H1 (cell line): ENCODE measurements around the gene ZFHX2. TPM values are rescaled to one million over a fixed set of nuclear protein-coding genes. Genes with fewer than 3 reads are reported as not detected.

Experiments used
- CTCF ChIA-PET: fragments of 300-600 bp; sonication (Branson Sonifier 250); formaldehyde crosslinking; loops from one replicate; lab custom pipeline; 2021; ENCODE audit not compliant: partially characterized antibody; lab: Charles Lee
- POLR2A ChIA-PET: fragments of 300-600 bp; sonication (Branson Sonifier 250); formaldehyde crosslinking; loops from one replicate; lab custom pipeline; 2021; ENCODE audit warnings: inconsistent platforms; ENCODE audit not compliant: partially characterized antibody; lab: Charles Lee
- DNase-seq, 2 experiments: peaks; one replicate each; pipeline versions ENCODE4 v3.0.0 to v3.0.0-alpha.2; 2010 to 2022; ENCODE audit warnings: low spot score in 2 of 2, low read depth in 1 of 2, mixed read lengths in 1 of 2
- FAIRE-seq: peaks from 2 replicates; lab custom pipeline; 2011; peaks lifted over from hg19 to GRCh38; lab: Jason Lieb, UNC
- H2AFZ ChIP-seq: 2 replicates; pipeline ENCODE4 v1.8.1; 2012; ENCODE audit warnings: low read length, inconsistent platforms
- H2AK5ac ChIP-seq: 2 replicates; pipeline ENCODE4 v1.6.1; 2013; ENCODE audit warnings: low read depth, low read length
- H2BK120ac ChIP-seq: replicated peaks from 2 replicates; pipeline ENCODE3; 2013; ENCODE audit warnings: low read depth, low read length, inconsistent platforms
- H2BK12ac ChIP-seq: 2 replicates; pipeline ENCODE4 v1.6.1; 2013; ENCODE audit warnings: low read depth, low read length
- H2BK15ac ChIP-seq: 2 replicates; pipeline ENCODE4 v1.6.1; 2013; ENCODE audit warnings: low read length
- H2BK20ac ChIP-seq: 2 replicates; pipeline ENCODE4 v1.6.1; 2013; ENCODE audit warnings: low read length
- H2BK5ac ChIP-seq: 2 replicates; pipeline ENCODE4 v1.6.1; 2013; ENCODE audit warnings: low read depth, low read length
- H3K14ac ChIP-seq: 2 replicates; pipeline ENCODE4 v1.6.1; 2013; ENCODE audit warnings: inconsistent platforms; ENCODE audit not compliant: insufficient read length
- H3K18ac ChIP-seq: 2 replicates; pipeline ENCODE4 v1.6.1; 2013; ENCODE audit warnings: low read length; ENCODE audit errors: extremely low read depth
- H3K23ac ChIP-seq: 2 replicates; pipeline ENCODE4 v1.6.1; 2013; ENCODE audit warnings: inconsistent platforms; ENCODE audit not compliant: insufficient read length
- H3K23me2 ChIP-seq: 2 replicates; pipeline ENCODE4 v1.6.1; 2013; ENCODE audit warnings: low read depth, low read length
- H3K27ac ChIP-seq: 2 replicates; pipeline ENCODE4 v1.6.1; 2011; ENCODE audit warnings: low read depth, low read length, inconsistent platforms
- H3K27me3 ChIP-seq, 4 experiments: replicated peaks in 1 of 4; 1 replicate in 1 of 4; 2 replicates in 3 of 4; pipeline versions ENCODE4 v1.6.1 to v1.8.1; 2011 to 2013; ENCODE audit warnings: low read length in 3 of 4, mild to moderate bottlenecking in 3 of 4, inconsistent platforms in 2 of 4, mixed read lengths in 2 of 4, moderate library complexity in 1 of 4; ENCODE audit not compliant: control insufficient read depth in 3 of 4, insufficient read depth in 3 of 4; ENCODE audit errors: extremely low read depth in 1 of 4
- H3K36me3 ChIP-seq, 4 experiments: 2 replicates each; pipeline versions ENCODE4 v1.6.1 to v1.8.1; 2011 to 2013; ENCODE audit warnings: mild to moderate bottlenecking in 4 of 4, low read length in 3 of 4, moderate library complexity in 2 of 4, control low read depth in 1 of 4, inconsistent platforms in 1 of 4; ENCODE audit not compliant: insufficient read depth in 4 of 4, control insufficient read depth in 2 of 4
- H3K4ac ChIP-seq: replicated peaks from 2 replicates; pipeline ENCODE3; 2013; ENCODE audit warnings: low read length, low read depth, mixed read lengths, inconsistent platforms; ENCODE audit not compliant: insufficient read length
- H3K4me1 ChIP-seq, 4 experiments: replicated peaks in 1 of 4; 1 replicate in 1 of 4; 2 replicates in 3 of 4; pipeline versions ENCODE4 v1.6.1 to v1.8.1; 2011 to 2013; ENCODE audit warnings: low read length in 3 of 4, inconsistent platforms in 2 of 4, mixed read lengths in 1 of 4; ENCODE audit not compliant: insufficient read depth in 4 of 4, control insufficient read depth in 3 of 4
- H3K4me2 ChIP-seq, 2 experiments: 2 replicates each; pipeline versions ENCODE4 v1.6.1 to v1.8.1; 2011 to 2013; ENCODE audit warnings: low read depth in 2 of 2, low read length in 2 of 2, control low read depth in 1 of 2, inconsistent platforms in 1 of 2, mild to moderate bottlenecking in 1 of 2; ENCODE audit not compliant: insufficient read depth in 1 of 2
- H3K4me3 ChIP-seq, 4 experiments: fragments of 200-600, 300-600 bp in 1 of 4; sonication (generic), shearing (Covaris generic), sonication (Bioruptor Twin) in 1 of 4; 2 replicates each; pipeline versions ENCODE4 v1.5.1 to v1.8.1; 2011 to 2016; ENCODE audit warnings: low read length in 4 of 4, low read depth in 3 of 4, control low read depth in 2 of 4, inconsistent platforms in 2 of 4, mild to moderate bottlenecking in 2 of 4, mixed read lengths in 1 of 4, moderate library complexity in 1 of 4; ENCODE audit not compliant: insufficient read depth in 2 of 4; ENCODE audit errors: extremely low read depth in 1 of 4
- H3K56ac ChIP-seq: replicated peaks from 2 replicates; pipeline ENCODE3; 2013; ENCODE audit warnings: low read depth, mild to moderate bottlenecking, mixed read lengths, low read length, inconsistent platforms; ENCODE audit not compliant: insufficient read length
- H3K79me1 ChIP-seq: 2 replicates; pipeline ENCODE4 v1.6.1; 2013; ENCODE audit warnings: low read depth, low read length, control low read depth
- H3K79me2 ChIP-seq, 2 experiments: 2 replicates each; pipeline versions ENCODE4 v1.6.1 to v1.8.1; 2012 to 2013; ENCODE audit warnings: low read length in 2 of 2, mild to moderate bottlenecking in 2 of 2, inconsistent platforms in 1 of 2; ENCODE audit not compliant: insufficient read depth in 2 of 2, control insufficient read depth in 1 of 2
- H3K9ac ChIP-seq, 4 experiments: replicated peaks in 1 of 4; 1 replicate in 1 of 4; 2 replicates in 3 of 4; pipeline versions ENCODE4 v1.6.1 to v1.8.1; 2011 to 2013; ENCODE audit warnings: low read depth in 3 of 4, low read length in 3 of 4, control low read depth in 2 of 4, mild to moderate bottlenecking in 2 of 4, moderate library complexity in 2 of 4, inconsistent platforms in 1 of 4; ENCODE audit errors: extremely low read depth in 1 of 4
- H3K9me3 ChIP-seq, 2 experiments: 2 replicates each; pipeline versions ENCODE4 v1.6.1 to v1.8.1; 2012 to 2013; ENCODE audit warnings: mild to moderate bottlenecking in 2 of 2, moderate library complexity in 2 of 2, control low read depth in 1 of 2, inconsistent platforms in 1 of 2, low read depth in 1 of 2, low read length in 1 of 2, mixed read lengths in 1 of 2; ENCODE audit not compliant: insufficient read depth in 2 of 2
- H4K20me1 ChIP-seq, 2 experiments: replicated peaks in 1 of 2; 2 replicates each; pipeline versions ENCODE3 to v1.8.1; 2011 to 2013; ENCODE audit warnings: inconsistent platforms in 2 of 2, low read length in 2 of 2, mild to moderate bottlenecking in 1 of 2; ENCODE audit not compliant: insufficient read depth in 2 of 2, control insufficient read depth in 1 of 2
- H4K5ac ChIP-seq: 2 replicates; pipeline ENCODE4 v1.6.1; 2013; ENCODE audit warnings: low read length, low read depth, mixed read lengths, inconsistent platforms; ENCODE audit not compliant: insufficient read length
- H4K8ac ChIP-seq: 2 replicates; pipeline ENCODE4 v1.8.0; 2013; ENCODE audit warnings: mild to moderate bottlenecking, moderate library complexity, low read length, inconsistent platforms; ENCODE audit not compliant: insufficient read depth; ENCODE audit errors: extremely low read depth
- H4K91ac ChIP-seq: replicated peaks from 2 replicates; pipeline ENCODE3; 2013; ENCODE audit warnings: low read length, mixed read lengths, inconsistent platforms; ENCODE audit not compliant: insufficient read length
- BACH1 ChIP-seq: IDR thresholded peaks from 2 replicates; pipeline ENCODE4 v1.6.1; 2012; ENCODE audit warnings: low read length, improper control_type of control experiment
- CHD1 ChIP-seq: IDR thresholded peaks from 2 replicates; pipeline ENCODE4 v1.6.1; 2012; ENCODE audit warnings: low read depth, low read length, improper control_type of control experiment
- CTBP2 ChIP-seq: IDR thresholded peaks from 2 replicates; pipeline ENCODE4 v1.7.0; 2011; ENCODE audit warnings: borderline replicate concordance, mild to moderate bottlenecking, moderate library complexity, mixed read lengths, low read length; ENCODE audit not compliant: insufficient read depth, insufficient read length
- POLR2A ChIP-seq, 2 experiments: IDR thresholded peaks; 1 replicate in 1 of 2; 2 replicates in 1 of 2; pipeline ENCODE4 v1.6.1; 2011; ENCODE audit warnings: low read depth in 2 of 2, low read length in 2 of 2, mild to moderate bottlenecking in 2 of 2; ENCODE audit errors: control extremely low read depth in 1 of 2
- whole genome bisulfite sequencing, 2 experiments: shearing (Covaris generic) in 1 of 2; methylation state at CpG; one replicate each; pipeline versions ENCODE4 v1.1.6 to v1.1.7; 2013 to 2015; ENCODE audit warnings: low lambda C conversion rate in 2 of 2, mixed read lengths in 2 of 2, inconsistent platforms in 1 of 2, low coverage in 1 of 2, missing lambda C conversion rate in 1 of 2; ENCODE audit not compliant: insufficient replicate concordance in 2 of 2, insufficient coverage in 1 of 2, insufficient read length in 1 of 2; ENCODE audit errors: extremely low coverage in 1 of 2, missing lambda C conversion rate in 1 of 2; 5-methylcytosine and 5-hydroxymethylcytosine counted together
- polyA plus RNA-seq, 7 experiments: library from polyadenylated mRNA; depleted of rRNA in 3 of 7; stranded (reverse) in 5 of 7; unstranded in 2 of 7; fragments of >200 nt in 5 of 7; fragments of 200-250 nt in 2 of 7; gene quantifications; 1 replicate in 5 of 7; 2 replicates in 1 of 7; 4 replicates in 1 of 7; pipeline versions ENCODE4 v1.2.1 to v1.2.3, GENCODE V29; 2011 to 2013; ENCODE audit warnings: missing spikeins in 2 of 7, mixed read lengths in 2 of 7
- total RNA-seq: library from RNA; stranded (reverse); fragmentation: NEBNext Ultra II Directional; extraction: Animal tissue kit (Norgen Biotek cat#: 25700); gene quantifications from 2 replicates; pipeline ENCODE4 v1.2.1, GENCODE V29; 2021

The ZFHX2 gene
- total and polyA plus RNA-seq, 2 of the 8 experiments (the other 6 are each of a cell fraction or from before 2014, with no cell fraction given): 2.7 to 27.0 TPM

GRCh38 chr14:23589606-23590005 is 38.0 kb upstream of the ZFHX2 start:
- no peak overlapping the region for H4K91ac ChIP-seq
- no peak overlapping the region for H3K14ac ChIP-seq
- POLR2A ChIA-PET: interaction anchor here (0.9 to 1.9 kb wide), 5 partner anchors 8 to 105 kb away, joined by 3 to 5 read pairs (median 4); partner anchors contain the start of gene JPH4
- FAIRE-seq: no peak
- H3K4me1 ChIP-seq: peaks cover 0 to 6% (median under 1%) of the 10 kb centered on the region in 4 experiments; a peak in 2 of 7 replicates
- no peaks in the 10 kb centered on the region; a peak in 1 of 4 replicates for H3K9me3 ChIP-seq
- no peaks in the 10 kb centered on the region for H3K79me1 ChIP-seq
- H3K79me2 ChIP-seq: no peaks in the 10 kb centered on the region
- H3K4ac ChIP-seq: no peak overlapping the region
- H2BK15ac ChIP-seq: no peak overlapping the region
- whole genome bisulfite sequencing, 2 experiments: 64% methylated on average over 2 of the region's 2 CpGs; no CpG with 5 or more reads in 1 of the 2 experiments
- H3K36me3 ChIP-seq: no peaks in the 10 kb centered on the region
- H3K23ac ChIP-seq: no peak overlapping the region
- no peak overlapping the region for H4K8ac ChIP-seq
- TF ChIP-seq BACH1 (no peak), CHD1 (no peak), CTBP2 (no peak), POLR2A (IDR thresholded peaks at IDR 0.05; ENCODE audit: control extremely low read depth in 1 of 2, low read depth in 2 of 2, low read length in 2 of 2) (no peak)
- no peak overlapping the region for H3K4me2 ChIP-seq
- no peak overlapping the region for H4K5ac ChIP-seq
- H3K23me2 ChIP-seq: no peaks in the 10 kb centered on the region
- peak overlapping the region; percentile 86; the same call in 1 of the 2 replicates for H2BK20ac ChIP-seq
- H2BK12ac ChIP-seq: no peak overlapping the region
- H3K27me3 ChIP-seq: no peaks in the 10 kb centered on the region
- H2BK120ac ChIP-seq: no peak overlapping the region
- no peak overlapping the region for H3K4me3 ChIP-seq
- H2AK5ac ChIP-seq: no peak overlapping the region
- no peak overlapping the region for H2BK5ac ChIP-seq
- H3K27ac ChIP-seq: no peak overlapping the region
- H2AFZ ChIP-seq: peak overlapping the region; percentile 92; the same call in 1 of the 2 replicates
- H4K20me1 ChIP-seq: no peaks in the 10 kb centered on the region
- H3K9ac ChIP-seq: no peak overlapping the region
- H3K56ac ChIP-seq: no peak overlapping the region
- H3K18ac ChIP-seq: peak overlapping the region; percentile 5; the same call in 1 of the 2 replicates
- CTCF ChIA-PET: interaction anchor here (0.7 to 5.1 kb wide), 25 partner anchors 8 to 362 kb away, joined by 3 to 49 read pairs (median 5); partner anchors contain the start of gene DHRS2
- DNase-seq: no peak
